WI38 (cell line): ENCODE results near the gene ZNF268.

ENCODE experiments used
- H3K4me3 ChIP-seq: 2 replicates; pipeline ENCODE4 v1.5.1; 2011; ENCODE audit warnings: low read depth, mild to moderate bottlenecking, control low read depth, low read length
- TF ChIP-seq, protein P1 (sequence below): IDR thresholded peaks from 2 replicates; pipeline ENCODE4 v1.5.1; 2012; ENCODE audit warnings: low read depth, mild to moderate bottlenecking, control low read depth, low read length

Gene ZNF268

DNA sequence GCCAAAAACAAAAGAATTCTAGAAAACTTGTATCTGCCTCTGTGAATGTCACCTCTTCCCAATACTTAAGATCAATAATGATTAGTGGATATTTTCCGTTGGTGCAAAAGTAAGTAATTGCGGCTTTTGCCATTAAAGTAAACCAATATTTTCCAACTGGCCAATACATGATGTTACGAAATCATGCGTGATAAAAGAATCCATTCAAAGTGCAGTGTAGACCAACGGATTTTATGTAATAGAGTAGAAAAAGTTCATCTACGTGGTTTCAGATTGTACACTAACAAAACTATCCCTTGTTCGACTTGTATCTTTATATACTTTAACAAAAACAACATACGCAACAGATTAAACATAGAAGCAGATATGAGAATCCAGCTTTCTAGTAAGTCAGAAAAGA, 626 bp upstream of the ZNF268 start:
- H3K4me3 ChIP-seq, result no peak overlapping the region
- TF ChIP-seq, protein P1, sequence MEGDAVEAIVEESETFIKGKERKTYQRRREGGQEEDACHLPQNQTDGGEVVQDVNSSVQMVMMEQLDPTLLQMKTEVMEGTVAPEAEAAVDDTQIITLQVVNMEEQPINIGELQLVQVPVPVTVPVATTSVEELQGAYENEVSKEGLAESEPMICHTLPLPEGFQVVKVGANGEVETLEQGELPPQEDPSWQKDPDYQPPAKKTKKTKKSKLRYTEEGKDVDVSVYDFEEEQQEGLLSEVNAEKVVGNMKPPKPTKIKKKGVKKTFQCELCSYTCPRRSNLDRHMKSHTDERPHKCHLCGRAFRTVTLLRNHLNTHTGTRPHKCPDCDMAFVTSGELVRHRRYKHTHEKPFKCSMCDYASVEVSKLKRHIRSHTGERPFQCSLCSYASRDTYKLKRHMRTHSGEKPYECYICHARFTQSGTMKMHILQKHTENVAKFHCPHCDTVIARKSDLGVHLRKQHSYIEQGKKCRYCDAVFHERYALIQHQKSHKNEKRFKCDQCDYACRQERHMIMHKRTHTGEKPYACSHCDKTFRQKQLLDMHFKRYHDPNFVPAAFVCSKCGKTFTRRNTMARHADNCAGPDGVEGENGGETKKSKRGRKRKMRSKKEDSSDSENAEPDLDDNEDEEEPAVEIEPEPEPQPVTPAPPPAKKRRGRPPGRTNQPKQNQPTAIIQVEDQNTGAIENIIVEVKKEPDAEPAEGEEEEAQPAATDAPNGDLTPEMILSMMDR, result no peak

DNA sequence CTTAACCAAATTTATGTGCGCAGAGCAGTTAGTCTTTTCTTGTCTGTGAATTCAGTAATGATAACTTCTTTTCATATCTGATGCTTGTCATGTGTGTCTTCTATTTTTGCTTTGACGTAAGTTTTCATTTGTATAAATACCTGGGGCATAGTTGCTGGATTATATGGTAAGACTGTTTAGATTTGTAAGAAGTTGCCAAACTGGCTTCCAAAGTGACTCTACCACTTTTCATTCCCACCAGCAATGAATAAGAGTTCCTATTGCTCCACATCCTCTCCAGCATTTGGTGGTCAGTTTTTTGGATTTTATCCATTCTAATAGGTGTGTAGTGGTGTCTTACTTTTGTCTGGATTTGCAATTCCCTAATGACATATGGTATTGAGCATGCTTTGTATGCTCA, 8.9 kb downstream of the ZNF268 start:
- TF ChIP-seq, protein P1, result no peak
- no peak overlapping the region for H3K4me3 ChIP-seq

DNA sequence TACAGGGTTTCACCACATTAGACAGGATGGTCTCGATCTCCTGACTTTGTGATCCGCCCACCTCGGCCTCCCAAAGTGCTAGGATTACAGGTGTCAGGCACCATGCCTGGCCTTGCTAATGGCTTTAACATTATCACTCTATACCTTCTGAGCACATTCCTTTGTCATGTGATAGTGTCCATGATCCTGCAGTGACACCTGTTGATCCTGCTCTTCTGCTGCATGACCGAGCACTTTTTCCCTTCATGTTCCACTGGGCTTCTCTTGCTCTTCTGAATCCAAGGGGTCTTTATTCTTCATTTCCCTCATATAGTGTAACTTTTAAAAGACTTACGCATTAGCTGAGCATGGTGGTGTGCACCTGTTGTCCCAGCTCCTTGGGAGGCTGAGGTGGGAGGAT, 11.6 kb downstream of the ZNF268 start:
- TF ChIP-seq, protein P1, result no peak
- no peak overlapping the region for H3K4me3 ChIP-seq

DNA sequence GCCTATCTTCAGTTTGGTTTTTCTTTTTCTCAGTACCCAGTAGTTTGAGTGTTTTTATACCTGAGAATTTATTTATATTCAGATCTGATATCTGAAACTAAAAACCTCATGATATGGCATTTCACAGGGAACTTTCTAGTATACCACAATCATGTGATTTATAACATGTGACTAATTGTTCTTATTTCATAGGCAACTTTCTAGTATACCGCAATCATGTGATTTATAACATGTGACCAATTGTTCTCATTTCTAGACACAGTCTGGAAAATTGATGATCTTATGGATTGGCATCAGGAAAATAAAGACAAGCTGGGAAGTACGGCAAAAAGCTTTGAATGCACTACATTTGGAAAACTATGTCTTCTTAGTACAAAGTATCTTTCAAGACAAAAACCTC, 20.6 kb downstream of the ZNF268 start:
- TF ChIP-seq, protein P1, result no peak
- H3K4me3 ChIP-seq, result no peak overlapping the region

DNA sequence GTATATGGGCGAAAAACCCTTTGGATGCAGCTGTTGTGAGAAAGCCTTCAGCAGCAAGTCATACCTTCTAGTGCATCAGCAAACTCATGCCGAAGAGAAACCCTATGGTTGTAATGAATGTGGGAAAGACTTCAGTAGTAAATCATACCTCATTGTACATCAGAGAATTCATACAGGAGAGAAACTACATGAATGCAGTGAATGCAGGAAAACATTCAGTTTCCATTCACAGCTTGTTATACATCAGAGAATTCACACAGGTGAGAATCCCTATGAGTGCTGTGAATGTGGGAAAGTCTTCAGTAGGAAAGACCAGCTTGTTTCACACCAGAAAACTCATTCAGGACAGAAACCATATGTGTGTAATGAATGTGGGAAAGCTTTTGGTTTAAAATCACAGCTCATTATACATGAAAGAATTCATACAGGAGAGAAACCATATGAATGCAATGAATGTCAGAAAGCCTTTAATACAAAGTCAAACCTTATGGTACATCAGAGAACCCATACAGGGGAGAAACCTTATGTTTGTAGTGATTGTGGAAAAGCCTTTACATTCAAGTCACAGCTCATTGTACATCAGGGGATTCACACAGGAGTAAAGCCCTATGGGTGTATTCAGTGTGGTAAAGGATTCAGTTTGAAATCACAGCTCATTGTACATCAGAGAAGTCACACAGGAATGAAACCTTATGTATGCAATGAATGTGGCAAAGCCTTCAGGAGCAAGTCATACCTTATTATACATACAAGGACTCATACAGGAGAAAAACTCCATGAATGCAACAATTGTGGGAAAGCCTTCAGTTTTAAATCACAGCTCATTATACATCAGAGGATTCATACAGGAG, 21.4 kb downstream of the ZNF268 start:
- H3K4me3 ChIP-seq, result no peak overlapping the region
- TF ChIP-seq, protein P1, result no peak

DNA sequence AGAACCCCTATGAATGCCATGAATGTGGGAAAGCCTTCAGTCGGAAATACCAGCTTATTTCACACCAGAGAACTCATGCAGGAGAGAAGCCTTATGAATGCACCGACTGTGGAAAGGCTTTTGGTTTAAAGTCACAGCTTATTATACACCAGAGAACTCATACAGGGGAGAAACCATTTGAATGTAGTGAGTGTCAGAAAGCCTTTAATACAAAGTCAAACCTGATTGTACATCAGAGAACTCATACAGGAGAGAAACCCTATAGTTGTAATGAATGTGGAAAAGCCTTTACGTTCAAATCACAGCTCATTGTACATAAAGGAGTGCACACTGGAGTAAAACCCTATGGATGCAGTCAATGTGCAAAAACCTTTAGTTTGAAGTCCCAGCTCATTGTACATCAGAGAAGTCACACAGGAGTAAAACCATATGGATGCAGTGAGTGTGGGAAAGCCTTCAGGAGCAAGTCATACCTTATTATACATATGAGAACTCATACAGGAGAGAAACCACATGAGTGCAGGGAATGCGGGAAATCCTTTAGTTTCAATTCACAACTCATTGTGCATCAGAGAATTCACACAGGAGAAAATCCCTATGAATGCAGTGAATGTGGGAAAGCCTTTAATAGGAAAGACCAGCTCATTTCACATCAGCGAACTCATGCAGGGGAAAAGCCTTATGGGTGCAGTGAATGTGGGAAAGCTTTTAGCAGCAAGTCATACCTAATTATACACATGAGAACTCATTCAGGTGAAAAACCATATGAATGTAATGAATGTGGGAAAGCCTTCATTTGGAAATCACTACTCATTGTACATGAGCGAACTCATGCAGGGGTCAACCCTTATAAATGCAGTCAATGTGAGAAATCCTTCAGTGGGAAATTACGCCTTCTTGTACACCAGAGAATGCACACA, 22.3 kb downstream of the ZNF268 start:
- TF ChIP-seq, protein P1, result no peak
- H3K4me3 ChIP-seq, result no peak overlapping the region

DNA sequence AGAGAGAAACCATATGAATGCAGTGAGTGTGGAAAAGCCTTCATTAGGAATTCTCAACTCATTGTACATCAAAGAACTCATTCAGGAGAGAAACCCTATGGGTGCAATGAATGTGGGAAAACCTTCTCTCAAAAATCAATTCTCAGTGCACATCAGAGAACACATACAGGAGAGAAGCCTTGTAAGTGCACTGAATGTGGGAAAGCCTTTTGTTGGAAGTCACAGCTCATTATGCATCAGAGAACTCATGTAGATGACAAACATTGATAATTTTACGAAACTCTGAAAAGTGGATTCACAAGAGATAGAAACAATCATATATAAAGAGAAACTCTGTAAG, 22.9 kb downstream of the ZNF268 start:
- TF ChIP-seq, protein P1, result no peak
- no peak overlapping the region for H3K4me3 ChIP-seq
